ENCODE results near the gene SMCO2. TPM values are rescaled to one million over a fixed set of nuclear protein-coding genes. Genes with fewer than 3 reads are reported as not detected.

The SMCO2 gene
- total and polyA plus RNA-seq, 2 of the 13 experiments (the other 11 are each of a cell fraction or from before 2014, with no cell fraction given): 0.15 TPM; not detected in 1

- 87% methylated on average over 4 of the region's 4 CpGs for WGBS (ENCODE audit: low lambda C conversion rate)
- H2AFZ ChIP-seq (ENCODE audit: low read length): no peak overlapping the region
- in situ Hi-C loops (cut with HindIII; ENCODE audit: extremely low pct_ligation_motif_present, low pct_unique_long_range_greater_than_20kb): no loop called here
Observed at GRCh38 chr12:27424631-27425230, 21.8 kb upstream of the SMCO2 start.

GRCh38 chr12:27425306-27425705 is 21.2 kb upstream of the SMCO2 start:
- H3K36me3 ChIP-seq (replicated peaks in 1 of 2; ENCODE audit: control insufficient read depth in 1 of 2, insufficient read depth in 2 of 2, low read length in 2 of 2): no peaks in the 10 kb centered on the region
- intact Hi-C loops (cut with micrococcal nuclease; ENCODE audit: unreplicated experiment) (loop anchor here (2.0 kb wide), 1 partner anchor 277 kb away; no protein-coding TSS in a partner anchor), in situ Hi-C loops (cut with HindIII; ENCODE audit: extremely low pct_ligation_motif_present, low pct_unique_long_range_greater_than_20kb) (no loop called here)
- no TSS peak for BruUV-seq (replicated peaks)
- FAIRE-seq: no peak
- H2AFZ ChIP-seq (ENCODE audit: low read length): no peak overlapping the region
- DNase-seq (ENCODE audit: low spot score): no peak
- no peak overlapping the region for H3K4me2 ChIP-seq (ENCODE audit: low read depth, low read length)
- POLR2A ChIA-PET: no interaction called here
- H3K27ac ChIP-seq (ENCODE audit: extremely low read length, insufficient read depth, low read length): no peak overlapping the region
- H3K27me3 ChIP-seq (ENCODE audit: control insufficient read depth in 1 of 2, insufficient read depth in 2 of 2, low read length in 2 of 2): no peaks in the 10 kb centered on the region
- TF ChIP-seq RFXAP (CRISPR knock-in tag; IDR thresholded peaks at IDR 0.05; ENCODE audit: borderline replicate concordance): no peak
- no peak for TF ChIP-seq GABPA (IDR thresholded peaks at IDR 0.05; ENCODE audit: low read depth, low read length)
- no peak for TF ChIP-seq GABPA (CRISPR knock-in tag; IDR thresholded peaks at IDR 0.05; ENCODE audit: low read depth)
- no peak for TF ChIP-seq ZNF557 (CRISPR knock-in tag; IDR thresholded peaks at IDR 0.05)
- TF ChIP-seq XBP1 (CRISPR knock-in tag; IDR thresholded peaks at IDR 0.05): no peak
- TF ChIP-seq FOXK2 (IDR thresholded peaks at IDR 0.05): no peak
- no peak for TF ChIP-seq ZNF768 (CRISPR knock-in tag; IDR thresholded peaks at IDR 0.05)
- no peak for TF ChIP-seq FOXK1 (CRISPR knock-in tag; IDR thresholded peaks at IDR 0.05; ENCODE audit: borderline replicate concordance, low read depth)
- no peak for TF ChIP-seq CBX2 (IDR thresholded peaks at IDR 0.05; ENCODE audit: low read depth, low read length)
- TF ChIP-seq CBX2 (CRISPR knock-in tag; IDR thresholded peaks at IDR 0.05; ENCODE audit: low read depth): no peak
- TF ChIP-seq TP53 (CRISPR knock-in tag; conservative IDR thresholded peaks at IDR 0.05): no peak
- H4K20me1 ChIP-seq (ENCODE audit: insufficient read depth, low read length): no peaks in the 10 kb centered on the region
- no peak for ATAC-seq
- no peaks in the 10 kb centered on the region for H3K79me2 ChIP-seq (ENCODE audit: insufficient read depth, low read length)
- CTCF ChIA-PET (ENCODE audit: low intra/inter-chr PET ratio, low total read pairs): interaction anchor here (1.5 to 2.5 kb wide), 3 partner anchors 210 to 279 kb away, joined by 5 to 9 read pairs (median 9); no protein-coding TSS in a partner anchor
- no peaks in the 10 kb centered on the region for H3K4me1 ChIP-seq (ENCODE audit: insufficient read depth, low read length)
- H3K4me3 ChIP-seq (replicated peaks in 1 of 3; ENCODE audit: insufficient read depth in 1 of 3, low read depth in 2 of 3, low read length in 3 of 3): no peak overlapping the region
- H3K9me3 ChIP-seq (ENCODE audit: low read length): no peaks in the 10 kb centered on the region
- 93% methylated on average over 5 of the region's 5 CpGs for WGBS (ENCODE audit: low lambda C conversion rate)
- H3K9ac ChIP-seq (ENCODE audit: insufficient read depth, low read depth, low read length): no peak overlapping the region

More at GRCh38 chr12:27424631-27425230, 21.8 kb upstream of the SMCO2 start:
- H3K27ac ChIP-seq (ENCODE audit: extremely low read length, insufficient read depth, low read length): no peak overlapping the region
- no peaks in the 10 kb centered on the region for H3K36me3 ChIP-seq (replicated peaks in 1 of 2; ENCODE audit: control insufficient read depth in 1 of 2, insufficient read depth in 2 of 2, low read length in 2 of 2)
- ChIA-PET CTCF (ENCODE audit: low intra/inter-chr PET ratio, low total read pairs) (interaction anchor here (1.5 to 2.5 kb wide), 3 partner anchors 211 to 279 kb away, joined by 5 to 9 read pairs (median 9); no protein-coding TSS in a partner anchor), POLR2A (no interaction called here)
- no peak overlapping the region for H3K4me2 ChIP-seq (ENCODE audit: low read depth, low read length)
- BruUV-seq (replicated peaks): no TSS peak
- H3K4me1 ChIP-seq (ENCODE audit: insufficient read depth, low read length): no peaks in the 10 kb centered on the region
- no peaks in the 10 kb centered on the region for H3K79me2 ChIP-seq (ENCODE audit: insufficient read depth, low read length)
- TF ChIP-seq ZNF788 (CRISPR knock-in tag; IDR thresholded peaks at IDR 0.05; ENCODE audit: borderline replicate concordance) (no peak), STAG1 (CRISPR knock-in tag; IDR thresholded peaks at IDR 0.05) (peak; percentile 52), MIXL1 (CRISPR knock-in tag; IDR thresholded peaks at IDR 0.05) (0 out of 2 replicates have a peak, but pooled peaks have one; percentile 27), SMC3 (IDR thresholded peaks at IDR 0.05; ENCODE audit: low read length) (peak; percentile 43; the same call in 1 of the 2 replicates)
- TF ChIP-seq, protein P1, sequence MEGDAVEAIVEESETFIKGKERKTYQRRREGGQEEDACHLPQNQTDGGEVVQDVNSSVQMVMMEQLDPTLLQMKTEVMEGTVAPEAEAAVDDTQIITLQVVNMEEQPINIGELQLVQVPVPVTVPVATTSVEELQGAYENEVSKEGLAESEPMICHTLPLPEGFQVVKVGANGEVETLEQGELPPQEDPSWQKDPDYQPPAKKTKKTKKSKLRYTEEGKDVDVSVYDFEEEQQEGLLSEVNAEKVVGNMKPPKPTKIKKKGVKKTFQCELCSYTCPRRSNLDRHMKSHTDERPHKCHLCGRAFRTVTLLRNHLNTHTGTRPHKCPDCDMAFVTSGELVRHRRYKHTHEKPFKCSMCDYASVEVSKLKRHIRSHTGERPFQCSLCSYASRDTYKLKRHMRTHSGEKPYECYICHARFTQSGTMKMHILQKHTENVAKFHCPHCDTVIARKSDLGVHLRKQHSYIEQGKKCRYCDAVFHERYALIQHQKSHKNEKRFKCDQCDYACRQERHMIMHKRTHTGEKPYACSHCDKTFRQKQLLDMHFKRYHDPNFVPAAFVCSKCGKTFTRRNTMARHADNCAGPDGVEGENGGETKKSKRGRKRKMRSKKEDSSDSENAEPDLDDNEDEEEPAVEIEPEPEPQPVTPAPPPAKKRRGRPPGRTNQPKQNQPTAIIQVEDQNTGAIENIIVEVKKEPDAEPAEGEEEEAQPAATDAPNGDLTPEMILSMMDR (CRISPR knock-in tag; IDR thresholded peaks at IDR 0.05): peak; percentile 50
- ATAC-seq (peak; percentile 78), DNase-seq (ENCODE audit: low spot score) (peak; percentile 45), FAIRE-seq (peak; percentile 48)
- no peaks in the 10 kb centered on the region for H3K9me3 ChIP-seq (ENCODE audit: low read length)
- no peaks in the 10 kb centered on the region for H4K20me1 ChIP-seq (ENCODE audit: insufficient read depth, low read length)
- no peaks in the 10 kb centered on the region for H3K27me3 ChIP-seq (ENCODE audit: control insufficient read depth in 1 of 2, insufficient read depth in 2 of 2, low read length in 2 of 2)
- H3K4me3 ChIP-seq (replicated peaks in 1 of 3; ENCODE audit: insufficient read depth in 1 of 3, low read depth in 2 of 3, low read length in 3 of 3): no peak overlapping the region
- intact Hi-C loops (cut with micrococcal nuclease; ENCODE audit: unreplicated experiment): loop anchor here (1.0 to 2.0 kb wide), 2 partner anchors 228 to 278 kb away; no protein-coding TSS in a partner anchor
- no peak overlapping the region for H3K9ac ChIP-seq (ENCODE audit: insufficient read depth, low read depth, low read length)

Data from HepG2 (cell line).